Measurements from ENCODE around the gene ZNF592.
"Not testable (repeated sequence)": the region's sequence is repeated elsewhere in the genome, so short reads cannot be mapped to it uniquely, and the experiment has no call there.

Gene ZNF592

DNA sequence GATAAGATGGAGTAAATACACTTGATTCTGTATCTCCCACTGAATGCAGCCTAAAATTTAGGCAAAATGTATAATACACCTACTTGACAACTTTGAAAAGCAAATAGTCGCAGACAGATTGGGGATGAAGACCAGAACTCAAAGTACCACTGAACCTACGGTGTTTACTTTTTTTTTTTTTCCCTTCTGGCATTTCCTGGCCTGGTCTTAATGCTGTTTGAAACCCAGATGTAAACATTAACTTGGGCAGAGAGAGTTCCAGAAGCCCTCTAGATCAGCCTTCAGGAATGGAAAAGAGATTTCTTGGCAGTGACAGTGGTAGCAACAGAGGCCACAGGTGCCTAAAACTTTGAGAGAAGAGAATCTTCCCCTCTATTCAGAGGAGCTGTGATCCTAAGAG is 96.6 kb downstream of the ZNF592 start:
- H3K27ac Mint-ChIP-seq (ENCODE audit: low read depth) = no peak overlapping the region
- ATAC-seq (replicated peaks; ENCODE audit: extremely low read depth, poor library complexity, severe bottlenecking) (no peak), DNase-seq (ENCODE audit: low spot score in 2 of 2) (no peak)
- H3K36me3 Mint-ChIP-seq (ENCODE audit: insufficient read depth) = peaks cover 2% of the 10 kb centered on the region
- no peak overlapping the region for H3K4me3 Mint-ChIP-seq
- H3K9me3 Mint-ChIP-seq = peaks cover 6% of the 10 kb centered on the region
- H3K27me3 Mint-ChIP-seq = peaks cover 11% of the 10 kb centered on the region
- no peaks in the 10 kb centered on the region for H3K4me1 Mint-ChIP-seq

DNA sequence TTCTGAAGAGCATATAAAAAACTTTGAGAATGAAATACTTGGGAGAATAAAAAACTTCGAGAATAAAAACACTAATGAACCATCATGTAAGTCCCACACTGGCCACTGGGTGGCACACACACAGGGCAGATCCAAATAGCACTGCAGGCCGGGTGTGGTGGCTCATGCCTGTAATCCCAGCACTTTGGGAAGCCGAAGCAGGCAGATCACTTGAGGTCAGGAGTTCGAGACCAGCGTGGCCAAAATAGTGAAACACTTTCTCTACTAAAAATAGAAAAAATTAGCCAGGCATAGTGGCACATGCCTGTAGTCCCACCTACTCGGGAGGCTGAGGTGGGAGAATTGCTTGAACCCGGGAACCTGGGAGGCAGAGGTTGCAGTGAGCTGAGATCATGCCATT is 97.2 kb downstream of the ZNF592 start:
- not testable (repeated sequence) for H3K9me3 Mint-ChIP-seq; ATAC-seq (replicated peaks; ENCODE audit: extremely low read depth, poor library complexity, severe bottlenecking); H3K4me1 Mint-ChIP-seq; H3K4me3 Mint-ChIP-seq; H3K36me3 Mint-ChIP-seq (ENCODE audit: insufficient read depth); H3K27ac Mint-ChIP-seq (ENCODE audit: low read depth); DNase-seq (ENCODE audit: low spot score in 2 of 2)
- peaks cover 11% of the 10 kb centered on the region for H3K27me3 Mint-ChIP-seq

DNA sequence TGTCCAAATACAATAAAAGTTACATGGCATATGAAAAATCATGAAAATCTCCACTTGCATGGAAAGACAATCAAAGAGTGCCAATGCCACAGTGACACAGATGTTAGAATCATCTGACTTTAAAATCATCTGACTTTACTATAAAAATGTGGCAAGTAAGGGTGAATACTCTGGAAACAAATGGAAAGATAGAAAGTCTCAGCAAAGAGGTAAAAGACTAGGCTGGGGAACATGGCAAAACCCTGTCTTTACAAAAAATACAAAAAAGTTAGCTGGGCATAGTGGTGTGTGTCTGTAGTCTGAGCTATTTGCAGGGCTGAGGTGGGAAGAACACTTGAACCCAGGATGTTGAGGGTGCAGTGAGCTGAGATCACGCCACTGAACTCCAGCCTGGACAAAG is 97.9 kb downstream of the ZNF592 start:
- Mint-ChIP-seq H3K27ac (ENCODE audit: low read depth) (no peak overlapping the region), H3K36me3 (ENCODE audit: insufficient read depth) (peaks cover 2% of the 10 kb centered on the region), H3K27me3 (peaks cover 6% of the 10 kb centered on the region), H3K4me3 (no peak overlapping the region), H3K9me3 (peaks cover 6% of the 10 kb centered on the region), H3K4me1 (no peaks in the 10 kb centered on the region)
- DNase-seq (ENCODE audit: low spot score in 2 of 2) (no peak), ATAC-seq (replicated peaks; ENCODE audit: extremely low read depth, poor library complexity, severe bottlenecking) (no peak)

DNA sequence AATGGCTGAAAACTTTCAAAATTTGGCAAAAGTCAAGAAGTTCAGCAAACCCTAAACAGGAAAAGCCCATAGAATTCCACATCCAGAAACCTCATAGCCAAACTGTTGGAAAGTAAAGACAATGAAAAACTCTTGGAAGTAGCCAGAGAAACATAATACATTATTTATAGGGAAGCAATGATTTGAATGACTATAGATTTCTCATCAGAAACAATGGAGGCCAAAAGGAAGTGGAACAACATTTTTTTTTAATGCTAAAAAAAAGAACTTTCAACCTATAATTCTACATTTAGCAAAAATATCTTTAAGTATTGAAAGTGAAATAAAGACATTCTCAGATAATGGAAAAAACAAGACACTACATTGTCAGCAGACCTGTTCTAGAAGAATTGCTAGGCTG is 99.0 kb downstream of the ZNF592 start:
- no peak overlapping the region for H3K4me3 Mint-ChIP-seq
- peaks cover 6% of the 10 kb centered on the region for H3K9me3 Mint-ChIP-seq
- peaks cover 2% of the 10 kb centered on the region for H3K36me3 Mint-ChIP-seq (ENCODE audit: insufficient read depth)
- no peak overlapping the region for H3K27ac Mint-ChIP-seq (ENCODE audit: low read depth)
- no peak for ATAC-seq (replicated peaks; ENCODE audit: extremely low read depth, poor library complexity, severe bottlenecking)
- no peaks in the 10 kb centered on the region for H3K4me1 Mint-ChIP-seq
- no peak for DNase-seq (ENCODE audit: low spot score in 2 of 2)
- H3K27me3 Mint-ChIP-seq = no peaks in the 10 kb centered on the region

DNA sequence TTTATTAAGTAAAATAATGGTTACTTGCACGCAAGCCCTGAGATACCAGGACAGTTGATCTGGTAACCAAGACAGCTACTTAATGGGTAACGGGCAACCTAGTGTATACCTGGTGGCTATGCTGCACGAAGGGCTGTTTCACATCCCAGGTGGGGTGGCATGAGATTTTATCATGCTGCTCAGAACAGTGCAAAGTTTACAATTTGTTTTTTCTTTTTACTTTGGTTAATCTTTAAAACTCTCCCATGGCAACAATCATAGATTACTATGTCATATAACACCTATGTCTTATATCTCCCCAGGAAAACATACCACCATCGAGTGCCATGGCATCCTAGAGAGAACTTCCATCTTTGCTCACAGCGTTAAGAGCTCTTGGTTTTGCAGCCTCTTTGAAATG is 103.8 kb downstream of the ZNF592 start:
- no peaks in the 10 kb centered on the region for H3K4me1 Mint-ChIP-seq
- ATAC-seq (replicated peaks; ENCODE audit: extremely low read depth, poor library complexity, severe bottlenecking) (no peak), DNase-seq (ENCODE audit: low spot score in 2 of 2) (no peak)
- no peak overlapping the region for H3K4me3 Mint-ChIP-seq
- peaks cover under 1% of the 10 kb centered on the region for H3K9me3 Mint-ChIP-seq
- H3K27me3 Mint-ChIP-seq = no peaks in the 10 kb centered on the region
- H3K27ac Mint-ChIP-seq (ENCODE audit: low read depth) = no peak overlapping the region
- H3K36me3 Mint-ChIP-seq (ENCODE audit: insufficient read depth) = peaks cover 2% of the 10 kb centered on the region

DNA sequence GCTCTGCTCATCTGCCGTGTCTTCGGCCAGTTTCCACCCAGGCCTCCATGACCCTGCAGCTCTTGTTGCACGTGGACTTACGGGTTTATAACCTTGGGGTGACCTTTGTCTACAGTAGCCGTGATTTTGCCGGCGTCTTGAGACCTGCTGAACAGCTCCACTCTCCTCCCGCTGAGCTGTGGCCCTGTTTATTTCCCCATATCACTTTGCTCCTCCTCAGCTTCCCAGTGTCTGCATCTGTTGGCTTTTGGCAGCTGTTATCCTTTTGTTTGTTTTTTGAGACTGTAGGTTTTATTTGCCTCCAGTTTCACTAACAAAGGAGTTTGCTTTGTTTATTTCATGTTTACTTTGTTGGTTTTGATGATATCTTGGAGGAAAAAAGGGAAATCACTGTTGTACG is 106.7 kb downstream of the ZNF592 start:
- H3K36me3 Mint-ChIP-seq (ENCODE audit: insufficient read depth) = no peaks in the 10 kb centered on the region
- ATAC-seq (replicated peaks; ENCODE audit: extremely low read depth, poor library complexity, severe bottlenecking) = no peak
- no peak for DNase-seq (ENCODE audit: low spot score in 2 of 2)
- no peak overlapping the region for H3K4me3 Mint-ChIP-seq
- H3K27ac Mint-ChIP-seq (ENCODE audit: low read depth) = no peak overlapping the region
- no peaks in the 10 kb centered on the region for H3K4me1 Mint-ChIP-seq
- H3K27me3 Mint-ChIP-seq = no peaks in the 10 kb centered on the region
- no peaks in the 10 kb centered on the region for H3K9me3 Mint-ChIP-seq

DNA sequence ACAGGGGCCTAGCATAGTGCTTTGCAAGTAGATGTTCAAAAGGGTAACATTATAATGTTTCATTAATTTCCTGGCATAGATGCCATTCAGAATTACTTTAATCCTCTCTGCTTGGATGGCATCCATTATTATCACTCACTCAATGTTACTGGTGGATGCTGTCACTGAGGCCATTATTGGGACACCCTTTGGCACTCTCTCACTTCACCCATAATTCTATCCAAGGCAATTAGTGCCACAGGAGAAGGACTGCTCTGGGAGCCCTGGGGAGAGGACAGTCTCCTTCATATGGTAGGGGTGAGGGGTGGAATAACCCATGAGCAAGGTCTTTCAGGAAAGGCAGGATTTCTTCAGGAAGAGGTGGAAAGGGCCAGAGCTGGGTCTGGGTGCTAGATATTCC is 107.4 kb downstream of the ZNF592 start:
- Mint-ChIP-seq H3K36me3 (ENCODE audit: insufficient read depth) (no peaks in the 10 kb centered on the region), H3K27me3 (no peaks in the 10 kb centered on the region), H3K4me1 (no peaks in the 10 kb centered on the region), H3K4me3 (no peak overlapping the region), H3K9me3 (no peaks in the 10 kb centered on the region), H3K27ac (ENCODE audit: low read depth) (no peak overlapping the region)
- DNase-seq (ENCODE audit: low spot score in 2 of 2) (no peak), ATAC-seq (replicated peaks; ENCODE audit: extremely low read depth, poor library complexity, severe bottlenecking) (no peak)
